HG03097 (cell line): Measurements from ENCODE around the gene AGAP9.
"Not testable (repeated sequence)": the region's sequence is repeated elsewhere in the genome, so short reads cannot be mapped to it uniquely, and the experiment has no call there.

Source experiments
- ATAC-seq: cut with Tn5 transposase; IDR thresholded peaks from one replicate; pipeline ENCODE4 v1.9.1; 2021; ENCODE audit not compliant: unreplicated experiment, low FRiP score

Gene AGAP9

GRCh38 chr10:47523475-47523874 lies at the start of gene AGAP9:
Gene AGAP9, minus strand, starts transcription at chr10:47523638. Its CDS starts 112 bp downstream, at chr10:47523526.
- not testable (repeated sequence) for ATAC-seq

GRCh38 chr10:47571138-47571912 lies 47.9 kb upstream of the AGAP9 start:
- not testable (repeated sequence) for ATAC-seq

- not testable (repeated sequence) for ATAC-seq
Measured at GRCh38 chr10:47566757-47567156, 43.3 kb upstream of the AGAP9 start.

- not testable (repeated sequence) for ATAC-seq
Measured at GRCh38 chr10:47566108-47566699, 42.8 kb upstream of the AGAP9 start.

GRCh38 chr10:47565517-47565920 lies 42.1 kb upstream of the AGAP9 start:
- ATAC-seq, result not testable (repeated sequence)

GRCh38 chr10:47564953-47565352 lies 41.5 kb upstream of the AGAP9 start:
- ATAC-seq, result not testable (repeated sequence)

GRCh38 chr10:47564318-47564717 lies 40.9 kb upstream of the AGAP9 start:
- ATAC-seq, result not testable (repeated sequence)

GRCh38 chr10:47560452-47560851 lies 37.0 kb upstream of the AGAP9 start:
- ATAC-seq, result not testable (repeated sequence)

GRCh38 chr10:47559718-47560308 lies 36.4 kb upstream of the AGAP9 start:
- not testable (repeated sequence) for ATAC-seq

- not testable (repeated sequence) for ATAC-seq
Measured at GRCh38 chr10:47558109-47558508, 34.7 kb upstream of the AGAP9 start.

- ATAC-seq, result not testable (repeated sequence)
Measured at GRCh38 chr10:47557616-47558015, 34.2 kb upstream of the AGAP9 start.

- ATAC-seq, result not testable (repeated sequence)
Measured at GRCh38 chr10:47555334-47555733, 31.9 kb upstream of the AGAP9 start.

- not testable (repeated sequence) for ATAC-seq
Measured at GRCh38 chr10:47554552-47554951, 31.1 kb upstream of the AGAP9 start.

GRCh38 chr10:47553860-47554247 lies 30.4 kb upstream of the AGAP9 start:
- ATAC-seq, result not testable (repeated sequence)

- peak; percentile 90 for ATAC-seq
Measured at GRCh38 chr10:47553214-47553859, 29.9 kb upstream of the AGAP9 start.

GRCh38 chr10:47552719-47553118 lies 29.3 kb upstream of the AGAP9 start:
- peak; percentile 56 for ATAC-seq

- not testable (repeated sequence) for ATAC-seq
Measured at GRCh38 chr10:47547286-47547685, 23.8 kb upstream of the AGAP9 start.

GRCh38 chr10:47536430-47536829 lies 13.0 kb upstream of the AGAP9 start:
- ATAC-seq, result not testable (repeated sequence)

- not testable (repeated sequence) for ATAC-seq
Measured at GRCh38 chr10:47502313-47502712, 21.1 kb downstream of the AGAP9 start.

GRCh38 chr10:47494226-47494625 lies 29.2 kb downstream of the AGAP9 start:
- not testable (repeated sequence) for ATAC-seq

GRCh38 chr10:47491600-47491999 lies 31.8 kb downstream of the AGAP9 start, which contains the start of gene FAM25G:
Gene FAM25G, minus strand, starts transcription at chr10:47491700. Its CDS starts 26 bp downstream, at chr10:47491674.
- not testable (repeated sequence) for ATAC-seq
